Right renal pelvis (tissue), 4 donors: ENCODE results near the gene NUP42. TPM values are rescaled to one million over a fixed set of nuclear protein-coding genes. Genes with fewer than 3 reads are reported as not detected.
"Not testable (repeated sequence)": the region's sequence is repeated elsewhere in the genome, so short reads cannot be mapped to it uniquely, and the experiment has no call there.

ENCODE experiments used
- DNase-seq, 4 donors: peaks; one replicate each; pipeline ENCODE4 v3.0.0-alpha.2; 2013; ENCODE audit warnings: low read depth in 4 of 4, low spot score in 3 of 4, missing footprints in 1 of 4
- polyA plus RNA-seq, 4 donors: library from polyadenylated mRNA; unstranded; fragments of 120-200 nt; gene quantifications; one replicate each; pipeline ENCODE4 v1.2.1, GENCODE V29; 2013; ENCODE audit not compliant: insufficient read length in 4 of 4

NUP42 gene
- polyA plus RNA-seq, 4 donors, result 53.2 to 66.9 (median 60.5) TPM

- DNase-seq, result not testable (repeated sequence)
Observed at GRCh38 chr7:23197745-23198144, 15.9 kb downstream of the NUP42 start.

GRCh38 chr7:23200331-23200730 lies 18.5 kb downstream of the NUP42 start:
- DNase-seq, result no peak

- DNase-seq, result no peak
Observed at GRCh38 chr7:23204241-23204640, 22.4 kb downstream of the NUP42 start.

- peak in 1 of 4 donors; percentile 27 for DNase-seq
Observed at GRCh38 chr7:23205577-23205908, 23.7 kb downstream of the NUP42 start.

GRCh38 chr7:23205909-23206767 lies 24.3 kb downstream of the NUP42 start:
- peak in 2 of 4 donors; percentile 48 to 64 for DNase-seq

- DNase-seq, result peak in 1 of 4 donors; percentile 23
Observed at GRCh38 chr7:23207021-23207420, 25.2 kb downstream of the NUP42 start.

- no peak for DNase-seq
Observed at GRCh38 chr7:23207884-23208283, 26.0 kb downstream of the NUP42 start.

GRCh38 chr7:23208316-23208715 lies 26.5 kb downstream of the NUP42 start:
- no peak for DNase-seq

- no peak for DNase-seq
Observed at GRCh38 chr7:23210506-23210905, 28.7 kb downstream of the NUP42 start.

- peak in 3 of 4 donors; percentile 43 to 74 (median 70) for DNase-seq
Observed at GRCh38 chr7:23211589-23211988, 29.7 kb downstream of the NUP42 start.

- DNase-seq, result no peak
Observed at GRCh38 chr7:23212395-23212794, 30.5 kb downstream of the NUP42 start.

- no peak for DNase-seq
Observed at GRCh38 chr7:23212841-23213240, 31.0 kb downstream of the NUP42 start.

- DNase-seq, result no peak
Observed at GRCh38 chr7:23213755-23214154, 31.9 kb downstream of the NUP42 start.

- no peak for DNase-seq
Observed at GRCh38 chr7:23214423-23214822, 32.6 kb downstream of the NUP42 start.

GRCh38 chr7:23214938-23215337 lies 33.1 kb downstream of the NUP42 start:
- DNase-seq, result no peak

GRCh38 chr7:23216021-23216420 lies 34.2 kb downstream of the NUP42 start:
- DNase-seq, result no peak

GRCh38 chr7:23218196-23218595 lies 36.3 kb downstream of the NUP42 start:
- DNase-seq, result no peak

GRCh38 chr7:23220690-23221305 lies 39.0 kb downstream of the NUP42 start:
- no peak for DNase-seq

GRCh38 chr7:23222439-23223030 lies 40.7 kb downstream of the NUP42 start:
- DNase-seq, result no peak

- DNase-seq, result not testable (repeated sequence)
Observed at GRCh38 chr7:23224364-23224763, 42.5 kb downstream of the NUP42 start.

GRCh38 chr7:23226844-23227450 lies 45.1 kb downstream of the NUP42 start:
- DNase-seq, result no peak
